Measurements from ENCODE around the gene ROCK2.

Gene ROCK2

DNA sequence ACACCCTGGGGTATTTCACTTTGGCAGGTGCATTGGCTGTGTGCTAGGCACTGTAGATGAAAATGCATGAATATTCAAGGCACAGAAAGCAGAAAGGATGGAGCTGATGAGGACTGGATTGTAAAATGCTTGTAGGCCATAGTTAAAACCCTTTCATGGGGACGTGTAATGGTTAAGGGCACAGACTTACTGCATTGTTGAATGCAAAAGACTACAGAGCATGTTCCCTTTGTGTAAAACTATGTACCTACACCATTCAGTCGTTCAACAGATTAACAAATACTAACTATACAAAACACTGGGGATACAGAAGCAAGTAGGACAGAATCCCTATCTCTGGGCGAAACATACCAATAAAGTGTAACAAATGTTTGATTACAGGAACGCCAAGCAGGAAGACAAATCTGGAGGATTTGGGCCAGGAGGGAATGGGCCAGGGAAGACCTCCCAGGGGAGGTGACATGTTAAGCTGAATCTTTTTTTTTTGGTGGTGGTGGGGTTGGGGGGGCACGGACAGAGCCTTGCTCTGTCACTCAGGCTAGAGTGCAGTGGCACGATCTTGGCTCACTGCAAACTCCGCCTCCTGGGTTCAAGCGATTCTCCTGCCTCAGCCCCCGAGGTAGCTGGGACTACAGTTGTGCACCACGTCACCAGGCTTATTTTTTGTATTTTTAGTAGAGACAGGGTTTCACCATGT, 19.6 kb upstream of the ROCK2 start:
- no peaks in the 10 kb centered on the region for H3K36me3 ChIP-seq (ENCODE audit: insufficient read depth)
- no peak overlapping the region for H2AFZ ChIP-seq (ENCODE audit: low read depth)
- no peak overlapping the region for H3K4me2 ChIP-seq
- H3K4me3 ChIP-seq (IDR thresholded peaks at IDR 0.05; ENCODE audit: insufficient read depth, low read depth, low read length): no peak overlapping the region
- no peak overlapping the region for H3K9ac ChIP-seq
- H3K79me2 ChIP-seq (ENCODE audit: insufficient read depth, low read depth): no peaks in the 10 kb centered on the region
- TF ChIP-seq, protein P1, sequence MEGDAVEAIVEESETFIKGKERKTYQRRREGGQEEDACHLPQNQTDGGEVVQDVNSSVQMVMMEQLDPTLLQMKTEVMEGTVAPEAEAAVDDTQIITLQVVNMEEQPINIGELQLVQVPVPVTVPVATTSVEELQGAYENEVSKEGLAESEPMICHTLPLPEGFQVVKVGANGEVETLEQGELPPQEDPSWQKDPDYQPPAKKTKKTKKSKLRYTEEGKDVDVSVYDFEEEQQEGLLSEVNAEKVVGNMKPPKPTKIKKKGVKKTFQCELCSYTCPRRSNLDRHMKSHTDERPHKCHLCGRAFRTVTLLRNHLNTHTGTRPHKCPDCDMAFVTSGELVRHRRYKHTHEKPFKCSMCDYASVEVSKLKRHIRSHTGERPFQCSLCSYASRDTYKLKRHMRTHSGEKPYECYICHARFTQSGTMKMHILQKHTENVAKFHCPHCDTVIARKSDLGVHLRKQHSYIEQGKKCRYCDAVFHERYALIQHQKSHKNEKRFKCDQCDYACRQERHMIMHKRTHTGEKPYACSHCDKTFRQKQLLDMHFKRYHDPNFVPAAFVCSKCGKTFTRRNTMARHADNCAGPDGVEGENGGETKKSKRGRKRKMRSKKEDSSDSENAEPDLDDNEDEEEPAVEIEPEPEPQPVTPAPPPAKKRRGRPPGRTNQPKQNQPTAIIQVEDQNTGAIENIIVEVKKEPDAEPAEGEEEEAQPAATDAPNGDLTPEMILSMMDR (conservative IDR thresholded peaks at IDR 0.05; ENCODE audit: low read depth, low read length): no peak
- H4K20me1 ChIP-seq (ENCODE audit: insufficient read depth): no peaks in the 10 kb centered on the region
- H3K27ac ChIP-seq: no peak overlapping the region
- H3K27me3 ChIP-seq (ENCODE audit: insufficient read depth, low read depth): no peaks in the 10 kb centered on the region
- H3K4me1 ChIP-seq (ENCODE audit: low read depth, poor library complexity, severe bottlenecking): no peaks in the 10 kb centered on the region

- Histone ChIP-seq H4K20me1 (ENCODE audit: insufficient read depth) (no peaks in the 10 kb centered on the region), H3K36me3 (ENCODE audit: insufficient read depth) (no peaks in the 10 kb centered on the region), H3K4me3 (IDR thresholded peaks at IDR 0.05; ENCODE audit: insufficient read depth, low read depth, low read length) (no peak overlapping the region), H3K27ac (no peak overlapping the region), H3K27me3 (ENCODE audit: insufficient read depth, low read depth) (no peaks in the 10 kb centered on the region), H3K4me2 (no peak overlapping the region), H3K9ac (no peak overlapping the region), H3K4me1 (ENCODE audit: low read depth, poor library complexity, severe bottlenecking) (no peaks in the 10 kb centered on the region), H2AFZ (ENCODE audit: low read depth) (no peak overlapping the region), H3K79me2 (ENCODE audit: insufficient read depth, low read depth) (no peaks in the 10 kb centered on the region)
- TF ChIP-seq, protein P1 (conservative IDR thresholded peaks at IDR 0.05; ENCODE audit: low read depth, low read length): no peak
These were observed 15.4 kb upstream of the ROCK2 start for GRCh38 chr2:11359865-11360264.

GRCh38 chr2:11357428-11357972, 13.1 kb upstream of the ROCK2 start:
- Histone ChIP-seq H3K4me3 (IDR thresholded peaks at IDR 0.05; ENCODE audit: insufficient read depth, low read depth, low read length) (no peak overlapping the region), H3K9ac (no peak overlapping the region), H2AFZ (ENCODE audit: low read depth) (no peak overlapping the region), H3K36me3 (ENCODE audit: insufficient read depth) (no peaks in the 10 kb centered on the region), H3K27me3 (ENCODE audit: insufficient read depth, low read depth) (no peaks in the 10 kb centered on the region), H3K4me2 (no peak overlapping the region), H4K20me1 (ENCODE audit: insufficient read depth) (no peaks in the 10 kb centered on the region), H3K27ac (no peak overlapping the region), H3K4me1 (ENCODE audit: low read depth, poor library complexity, severe bottlenecking) (no peaks in the 10 kb centered on the region), H3K79me2 (ENCODE audit: insufficient read depth, low read depth) (no peaks in the 10 kb centered on the region)
- TF ChIP-seq, protein P1 (conservative IDR thresholded peaks at IDR 0.05; ENCODE audit: low read depth, low read length): no peak

DNA sequence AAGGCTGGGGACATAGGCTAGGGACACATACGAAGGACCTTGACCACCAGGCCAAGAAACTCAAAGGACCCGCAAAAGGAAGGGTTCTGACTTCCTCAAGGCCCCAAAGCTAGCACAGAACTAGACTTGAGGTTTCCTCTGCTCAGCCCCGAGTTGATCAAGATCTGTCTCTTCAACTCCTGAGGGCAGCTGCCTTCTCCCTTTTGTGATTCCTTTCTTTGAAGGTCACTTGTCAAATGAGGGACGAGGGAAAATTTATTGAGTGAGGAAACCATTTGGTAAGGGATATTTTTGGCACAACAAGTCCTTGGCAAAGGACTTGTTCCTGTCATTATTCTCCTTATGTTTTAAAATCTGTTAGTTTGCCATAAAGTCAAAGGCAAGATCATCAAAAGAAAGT, 12.3 kb upstream of the ROCK2 start:
- Histone ChIP-seq H3K9ac (no peak overlapping the region), H3K79me2 (ENCODE audit: insufficient read depth, low read depth) (no peaks in the 10 kb centered on the region), H3K36me3 (ENCODE audit: insufficient read depth) (no peaks in the 10 kb centered on the region), H3K4me2 (no peak overlapping the region), H2AFZ (ENCODE audit: low read depth) (no peak overlapping the region), H3K4me3 (IDR thresholded peaks at IDR 0.05; ENCODE audit: insufficient read depth, low read depth, low read length) (no peak overlapping the region), H3K27ac (no peak overlapping the region), H3K27me3 (ENCODE audit: insufficient read depth, low read depth) (no peaks in the 10 kb centered on the region), H3K4me1 (ENCODE audit: low read depth, poor library complexity, severe bottlenecking) (no peaks in the 10 kb centered on the region), H4K20me1 (ENCODE audit: insufficient read depth) (no peaks in the 10 kb centered on the region)
- TF ChIP-seq, protein P1 (conservative IDR thresholded peaks at IDR 0.05; ENCODE audit: low read depth, low read length): no peak

Data from KMS-11 (cell line).